ENCODE results near the gene TBC1D7.

The TBC1D7 gene

GRCh38 chr6:13355043-13355945 lies 27.0 kb upstream of the TBC1D7 start:
- FAIRE-seq (peak; percentile 80), DNase-seq (ENCODE audit: insufficient read length) (no peak)
- TF ChIP-seq POLR2AphosphoS5 (IDR thresholded peaks at IDR 0.05; ENCODE audit: low read depth, low read length) (no peak), POLR2A (IDR thresholded peaks at IDR 0.05; ENCODE audit: low read depth, low read length) (no peak), TAF1 (IDR thresholded peaks at IDR 0.05; ENCODE audit: borderline replicate concordance, low read depth, low read length) (no peak)

GRCh38 chr6:13354331-13355042 lies 26.1 kb upstream of the TBC1D7 start:
- FAIRE-seq (peak; percentile 17), DNase-seq (ENCODE audit: insufficient read length) (no peak)
- TF ChIP-seq POLR2A (IDR thresholded peaks at IDR 0.05; ENCODE audit: low read depth, low read length) = no peak
- TF ChIP-seq TAF1 (IDR thresholded peaks at IDR 0.05; ENCODE audit: borderline replicate concordance, low read depth, low read length) = no peak
- TF ChIP-seq POLR2AphosphoS5 (IDR thresholded peaks at IDR 0.05; ENCODE audit: low read depth, low read length) = no peak

- TF ChIP-seq TAF1 (IDR thresholded peaks at IDR 0.05; ENCODE audit: borderline replicate concordance, low read depth, low read length) (no peak), POLR2AphosphoS5 (IDR thresholded peaks at IDR 0.05; ENCODE audit: low read depth, low read length) (no peak), POLR2A (IDR thresholded peaks at IDR 0.05; ENCODE audit: low read depth, low read length) (no peak)
- FAIRE-seq (no peak), DNase-seq (ENCODE audit: insufficient read length) (no peak)
Observed at GRCh38 chr6:13352165-13352564, 23.8 kb upstream of the TBC1D7 start.

GRCh38 chr6:13351271-13351670 lies 22.9 kb upstream of the TBC1D7 start:
- no peak for TF ChIP-seq POLR2AphosphoS5 (IDR thresholded peaks at IDR 0.05; ENCODE audit: low read depth, low read length)
- TF ChIP-seq TAF1 (IDR thresholded peaks at IDR 0.05; ENCODE audit: borderline replicate concordance, low read depth, low read length) = no peak
- no peak for TF ChIP-seq POLR2A (IDR thresholded peaks at IDR 0.05; ENCODE audit: low read depth, low read length)
- no peak for DNase-seq (ENCODE audit: insufficient read length)
- FAIRE-seq = no peak

GRCh38 chr6:13349811-13350506 lies 21.6 kb upstream of the TBC1D7 start:
- FAIRE-seq = no peak
- DNase-seq (ENCODE audit: insufficient read length) = no peak
- no peak for TF ChIP-seq POLR2AphosphoS5 (IDR thresholded peaks at IDR 0.05; ENCODE audit: low read depth, low read length)
- no peak for TF ChIP-seq TAF1 (IDR thresholded peaks at IDR 0.05; ENCODE audit: borderline replicate concordance, low read depth, low read length)
- no peak for TF ChIP-seq POLR2A (IDR thresholded peaks at IDR 0.05; ENCODE audit: low read depth, low read length)

- DNase-seq (ENCODE audit: insufficient read length) (no peak), FAIRE-seq (no peak)
- no peak for TF ChIP-seq TAF1 (IDR thresholded peaks at IDR 0.05; ENCODE audit: borderline replicate concordance, low read depth, low read length)
- TF ChIP-seq POLR2AphosphoS5 (IDR thresholded peaks at IDR 0.05; ENCODE audit: low read depth, low read length) = no peak
- TF ChIP-seq POLR2A (IDR thresholded peaks at IDR 0.05; ENCODE audit: low read depth, low read length) = no peak
Observed at GRCh38 chr6:13348334-13349113, 20.2 kb upstream of the TBC1D7 start.

GRCh38 chr6:13346245-13346644 lies 17.9 kb upstream of the TBC1D7 start:
- TF ChIP-seq POLR2A (IDR thresholded peaks at IDR 0.05; ENCODE audit: low read depth, low read length) (no peak), TAF1 (IDR thresholded peaks at IDR 0.05; ENCODE audit: borderline replicate concordance, low read depth, low read length) (no peak), POLR2AphosphoS5 (IDR thresholded peaks at IDR 0.05; ENCODE audit: low read depth, low read length) (no peak)
- DNase-seq (ENCODE audit: insufficient read length) = no peak
- no peak for FAIRE-seq

GRCh38 chr6:13342414-13343019 lies 14.2 kb upstream of the TBC1D7 start:
- TF ChIP-seq POLR2A (IDR thresholded peaks at IDR 0.05; ENCODE audit: low read depth, low read length) (no peak), POLR2AphosphoS5 (IDR thresholded peaks at IDR 0.05; ENCODE audit: low read depth, low read length) (no peak), TAF1 (IDR thresholded peaks at IDR 0.05; ENCODE audit: borderline replicate concordance, low read depth, low read length) (no peak)
- FAIRE-seq = no peak
- DNase-seq (ENCODE audit: insufficient read length) = no peak

GRCh38 chr6:13339863-13340630 lies 11.7 kb upstream of the TBC1D7 start:
- FAIRE-seq = no peak
- TF ChIP-seq POLR2A (IDR thresholded peaks at IDR 0.05; ENCODE audit: low read depth, low read length) (no peak), TAF1 (IDR thresholded peaks at IDR 0.05; ENCODE audit: borderline replicate concordance, low read depth, low read length) (no peak), POLR2AphosphoS5 (IDR thresholded peaks at IDR 0.05; ENCODE audit: low read depth, low read length) (no peak)

GRCh38 chr6:13338038-13338437 lies 9.7 kb upstream of the TBC1D7 start:
- FAIRE-seq (no peak), DNase-seq (ENCODE audit: insufficient read length) (no peak)
- TF ChIP-seq POLR2A (IDR thresholded peaks at IDR 0.05; ENCODE audit: low read depth, low read length) = no peak
- no peak for TF ChIP-seq TAF1 (IDR thresholded peaks at IDR 0.05; ENCODE audit: borderline replicate concordance, low read depth, low read length)
- TF ChIP-seq POLR2AphosphoS5 (IDR thresholded peaks at IDR 0.05; ENCODE audit: low read depth, low read length) = no peak

More at GRCh38 chr6:13339863-13340630, 11.7 kb upstream of the TBC1D7 start:
- no peak for DNase-seq (ENCODE audit: insufficient read length)

Measured in GM12892 (cell line).